Tibial nerve (tissue), 4 donors: Measurements from ENCODE around the gene UBE2E1.

ENCODE experiments used
- EP300 ChIP-seq, 2 donors: sonication (generic); formaldehyde crosslinking; IDR thresholded peaks; one replicate each; pipeline ENCODE4 v1.6.1; 2017; ENCODE audit warnings: antibody characterized with exemption in 2 of 2, mild to moderate bottlenecking in 1 of 2
- POLR2A ChIP-seq, 2 donors: fragments of 450-650 bp; IDR thresholded peaks; one replicate each; pipeline ENCODE4 v1.6.1; 2017; ENCODE audit warnings: antibody characterized with exemption in 2 of 2, mild to moderate bottlenecking in 2 of 2, moderate library complexity in 2 of 2
- TF ChIP-seq, protein P1 (sequence below), 5 experiments: fragments of 200-600 bp in 3 of 5; fragments of 450-650 bp in 2 of 5; sonication (generic) in 3 of 5; IDR thresholded peaks; one replicate each; pipeline ENCODE4 v1.5.1; 2016 to 2019; ENCODE audit warnings: antibody characterized with exemption in 5 of 5, mild to moderate bottlenecking in 3 of 5, moderate library complexity in 2 of 5

DNA sequence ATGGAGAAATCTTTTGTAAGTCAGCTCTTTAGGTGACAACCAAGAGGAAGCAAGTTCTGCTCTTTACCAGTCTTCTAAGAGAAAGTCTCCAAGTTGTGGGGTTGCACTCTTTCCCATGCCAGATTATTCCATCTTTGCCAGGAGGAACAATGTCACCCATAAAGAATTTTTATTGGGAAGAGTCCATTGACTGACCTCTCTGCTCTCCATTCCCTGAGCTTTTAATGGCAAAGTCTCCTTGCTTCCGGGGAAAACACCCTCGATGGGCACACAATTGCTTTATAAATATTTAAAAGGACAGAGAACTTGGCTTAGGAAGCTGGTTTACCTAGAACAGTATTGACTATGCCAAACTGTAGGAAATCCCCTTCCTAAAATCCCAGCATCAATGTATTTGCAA, 19.9 kb upstream of the UBE2E1 start:
- TF ChIP-seq, protein P1, sequence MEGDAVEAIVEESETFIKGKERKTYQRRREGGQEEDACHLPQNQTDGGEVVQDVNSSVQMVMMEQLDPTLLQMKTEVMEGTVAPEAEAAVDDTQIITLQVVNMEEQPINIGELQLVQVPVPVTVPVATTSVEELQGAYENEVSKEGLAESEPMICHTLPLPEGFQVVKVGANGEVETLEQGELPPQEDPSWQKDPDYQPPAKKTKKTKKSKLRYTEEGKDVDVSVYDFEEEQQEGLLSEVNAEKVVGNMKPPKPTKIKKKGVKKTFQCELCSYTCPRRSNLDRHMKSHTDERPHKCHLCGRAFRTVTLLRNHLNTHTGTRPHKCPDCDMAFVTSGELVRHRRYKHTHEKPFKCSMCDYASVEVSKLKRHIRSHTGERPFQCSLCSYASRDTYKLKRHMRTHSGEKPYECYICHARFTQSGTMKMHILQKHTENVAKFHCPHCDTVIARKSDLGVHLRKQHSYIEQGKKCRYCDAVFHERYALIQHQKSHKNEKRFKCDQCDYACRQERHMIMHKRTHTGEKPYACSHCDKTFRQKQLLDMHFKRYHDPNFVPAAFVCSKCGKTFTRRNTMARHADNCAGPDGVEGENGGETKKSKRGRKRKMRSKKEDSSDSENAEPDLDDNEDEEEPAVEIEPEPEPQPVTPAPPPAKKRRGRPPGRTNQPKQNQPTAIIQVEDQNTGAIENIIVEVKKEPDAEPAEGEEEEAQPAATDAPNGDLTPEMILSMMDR (IDR thresholded peaks at IDR 0.05): no peak
- no peak for TF ChIP-seq EP300 (IDR thresholded peaks at IDR 0.05)
- no peak for TF ChIP-seq POLR2A (IDR thresholded peaks at IDR 0.05)
